ENCODE data around the gene PTPRC.

PTPRC gene

GRCh38 chr1:198678301-198678836, 39.5 kb downstream of the PTPRC start:
- DNase-seq, result no peak

GRCh38 chr1:198678901-198679329, 40.1 kb downstream of the PTPRC start:
- DNase-seq, result no peak

DNA sequence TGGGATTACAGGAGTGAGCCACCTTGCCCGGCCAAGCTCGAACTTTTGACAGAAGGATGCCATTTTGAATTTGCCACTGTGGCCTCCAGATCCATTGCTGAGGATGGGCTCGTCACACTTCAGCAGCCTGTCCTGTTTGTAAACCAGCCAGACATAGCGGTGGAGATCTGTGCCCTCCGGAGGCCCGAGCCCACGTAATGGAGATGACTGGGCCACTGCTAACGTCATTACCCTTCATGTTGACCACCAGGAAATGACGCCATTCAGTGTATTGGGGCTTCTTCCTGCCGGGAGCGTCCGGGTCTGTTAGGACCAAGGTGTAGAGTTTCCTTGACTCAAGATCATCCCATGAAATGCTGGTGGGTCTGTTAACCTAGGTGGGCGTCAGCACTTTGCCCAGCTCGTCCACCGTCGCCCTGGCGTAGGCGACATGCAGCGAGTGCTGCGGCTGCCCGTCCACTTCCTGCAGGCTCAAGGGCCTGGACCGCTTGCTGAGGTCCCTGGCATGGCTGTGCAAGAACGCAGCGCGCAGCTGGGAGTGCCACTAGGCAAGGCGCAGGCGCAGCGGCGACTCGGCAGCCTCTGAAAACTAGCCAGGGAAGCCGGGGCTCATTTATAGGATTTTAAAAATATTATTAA, 40.8 kb downstream of the PTPRC start:
- DNase-seq, result no peak

DNA sequence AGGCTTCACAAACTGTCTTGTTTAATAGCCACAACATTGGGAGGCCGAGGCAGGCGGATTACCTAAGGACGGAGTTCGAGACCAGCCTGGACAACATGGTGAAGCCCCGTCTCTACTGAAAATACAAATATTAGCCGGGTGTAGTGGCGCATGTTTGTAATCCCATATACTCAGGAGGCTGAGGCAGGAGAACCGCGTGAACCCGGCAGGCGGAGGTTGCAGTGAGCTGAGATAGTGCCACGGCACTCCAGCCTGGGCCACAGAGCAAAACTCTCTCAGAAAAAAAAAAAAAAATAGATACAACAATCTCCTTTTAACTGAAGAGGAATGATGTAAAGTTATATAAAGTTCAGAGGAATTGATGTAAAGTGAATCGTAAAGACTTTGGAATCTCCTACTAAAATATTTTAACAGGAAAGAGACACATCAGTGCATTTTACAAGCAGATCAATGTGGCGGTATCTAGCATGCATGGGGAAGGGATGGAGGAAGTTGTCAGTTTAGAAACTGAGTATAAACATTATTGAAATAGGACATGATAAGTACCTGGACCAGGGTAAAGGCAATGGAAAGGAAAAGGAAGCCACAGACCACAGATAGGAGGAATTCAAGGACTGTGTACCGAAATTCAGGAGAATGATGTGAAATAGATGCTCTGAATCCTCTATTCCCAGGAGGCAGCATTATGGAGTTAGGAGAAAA, 41.5 kb downstream of the PTPRC start:
- no peak for DNase-seq

DNA sequence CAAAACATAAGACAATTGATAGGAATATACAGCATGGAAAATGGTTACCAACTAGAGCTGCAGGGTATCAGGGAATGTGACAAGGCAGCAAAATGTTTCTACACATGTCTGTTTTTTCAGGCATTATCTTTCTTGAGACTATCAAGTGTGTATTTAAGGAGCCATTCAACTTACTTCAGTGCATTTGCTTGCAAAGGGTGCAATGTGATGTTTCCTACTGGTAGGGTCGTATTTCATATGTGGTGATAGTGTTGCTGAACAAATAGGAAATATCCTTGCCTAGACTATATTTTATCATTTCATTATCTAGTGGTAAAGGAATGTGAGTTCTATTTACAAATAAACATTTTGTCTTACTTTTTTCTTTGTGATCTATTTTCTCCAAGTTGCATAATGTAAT, 42.4 kb downstream of the PTPRC start:
- DNase-seq, result no peak

- no peak for DNase-seq
These were observed 43.3 kb downstream of the PTPRC start for GRCh38 chr1:198681831-198682759.

DNA sequence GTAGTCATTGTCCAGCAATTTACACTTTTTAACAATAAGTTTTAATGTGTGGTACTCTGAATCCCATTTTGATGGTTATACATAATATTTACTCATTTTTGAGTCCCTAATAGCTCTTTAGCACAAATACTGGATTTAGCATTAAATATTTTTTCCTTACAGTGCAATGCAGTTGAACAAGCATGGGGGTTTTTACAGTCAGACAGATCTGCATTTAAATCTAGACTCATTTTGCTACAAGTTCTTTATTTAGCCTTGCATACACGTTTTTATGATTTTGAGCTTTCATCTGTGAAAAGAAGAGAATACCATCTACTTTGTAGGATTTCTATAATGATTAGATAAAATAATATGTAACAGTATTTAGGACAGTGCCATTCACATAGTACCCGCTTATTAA, 44.0 kb downstream of the PTPRC start:
- no peak for DNase-seq

DNA sequence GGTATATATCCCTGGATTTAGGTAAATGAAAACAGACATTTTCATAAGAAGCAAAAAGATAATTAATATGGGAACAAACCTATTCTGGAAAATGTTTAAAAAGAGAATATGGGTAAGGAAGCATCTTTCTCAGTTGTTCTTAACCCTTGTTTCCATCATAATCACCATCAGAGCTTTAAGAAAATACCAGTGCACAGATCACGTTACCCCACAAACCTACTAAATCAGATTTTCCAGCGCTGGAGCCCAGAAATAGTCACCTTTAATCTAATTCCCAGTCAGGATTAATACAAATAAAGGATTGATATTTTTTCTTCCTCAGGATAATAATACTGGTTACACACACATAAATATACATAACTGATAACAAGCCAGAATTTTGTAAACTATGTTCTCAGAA, 44.6 kb downstream of the PTPRC start:
- DNase-seq, result no peak

DNA sequence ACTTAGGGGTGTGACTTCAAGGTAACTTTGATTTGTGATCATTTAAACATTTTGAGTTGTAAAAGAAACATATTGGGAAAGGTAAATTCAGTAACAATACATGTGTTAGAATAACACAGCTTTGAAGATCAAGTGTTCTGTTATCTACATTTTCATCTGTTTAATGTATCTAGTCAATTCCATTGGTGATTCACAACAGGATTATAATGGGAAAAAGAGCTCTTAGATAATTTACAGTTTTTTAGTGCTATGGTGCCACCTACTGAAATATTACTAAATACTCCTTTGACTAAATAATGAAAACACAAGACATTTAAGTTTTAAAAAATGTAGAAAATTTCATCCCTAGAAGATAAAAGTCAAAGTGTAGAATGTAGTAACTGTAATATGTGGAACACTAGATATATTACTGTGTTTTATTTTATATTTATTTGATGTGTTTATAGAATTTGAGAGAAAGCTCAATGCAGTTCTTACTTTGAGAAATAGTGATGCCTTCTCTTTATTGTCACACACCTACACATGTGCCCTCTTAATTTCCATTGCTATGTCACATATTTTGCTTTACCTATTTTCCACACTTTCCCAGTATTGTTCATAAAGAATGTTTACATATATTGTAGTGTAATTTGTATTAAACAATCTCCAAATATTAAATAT, 47.4 kb downstream of the PTPRC start:
- DNase-seq, result no peak

GRCh38 chr1:198687429-198687828, 48.6 kb downstream of the PTPRC start:
- DNase-seq, result no peak

GRCh38 chr1:198691063-198691462, 52.2 kb downstream of the PTPRC start:
- DNase-seq, result no peak

- DNase-seq, result no peak
These were observed 54.5 kb downstream of the PTPRC start for GRCh38 chr1:198693321-198693720.

GRCh38 chr1:198694542-198694941, 55.7 kb downstream of the PTPRC start:
- DNase-seq, result no peak

DNA sequence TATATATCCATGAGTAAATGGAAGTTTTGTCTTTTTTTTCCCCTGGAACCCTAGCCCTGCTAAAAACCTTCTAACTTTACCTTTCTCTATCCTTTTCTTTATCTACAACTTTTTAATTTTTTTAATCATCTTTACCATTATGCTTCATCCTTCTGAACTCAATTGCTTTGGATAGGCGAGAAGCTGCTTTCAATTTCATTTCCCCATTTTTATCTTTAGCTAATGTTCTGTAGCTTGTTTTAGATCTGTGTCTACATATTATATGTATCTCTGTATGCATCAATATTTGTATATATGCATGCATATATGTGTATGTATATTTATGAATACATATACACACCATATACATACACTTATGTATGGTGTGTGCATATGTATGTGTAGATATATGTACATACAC, 57.4 kb downstream of the PTPRC start:
- DNase-seq, result no peak

GRCh38 chr1:198699167-198700015, 60.6 kb downstream of the PTPRC start:
- no peak for DNase-seq

DNA sequence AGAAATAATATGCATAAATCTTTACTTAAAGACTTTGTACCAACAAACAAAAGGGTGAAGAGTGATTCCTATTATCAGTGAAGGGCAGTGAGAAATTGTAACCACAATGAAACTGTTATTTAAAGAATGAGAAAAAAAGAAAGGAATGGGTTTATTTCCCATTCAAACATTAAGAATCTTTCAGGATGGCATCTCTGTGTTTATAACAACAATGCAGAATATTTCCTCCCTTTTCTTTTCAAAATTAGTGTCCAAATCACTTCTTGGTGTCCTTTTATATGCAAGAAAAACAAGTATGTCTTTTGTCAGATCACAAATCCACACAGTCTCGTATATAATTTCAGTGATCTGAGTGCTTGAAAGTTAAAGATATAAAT, 61.2 kb downstream of the PTPRC start:
- DNase-seq, result no peak

GRCh38 chr1:198700396-198700795, 61.6 kb downstream of the PTPRC start:
- DNase-seq, result no peak

DNA sequence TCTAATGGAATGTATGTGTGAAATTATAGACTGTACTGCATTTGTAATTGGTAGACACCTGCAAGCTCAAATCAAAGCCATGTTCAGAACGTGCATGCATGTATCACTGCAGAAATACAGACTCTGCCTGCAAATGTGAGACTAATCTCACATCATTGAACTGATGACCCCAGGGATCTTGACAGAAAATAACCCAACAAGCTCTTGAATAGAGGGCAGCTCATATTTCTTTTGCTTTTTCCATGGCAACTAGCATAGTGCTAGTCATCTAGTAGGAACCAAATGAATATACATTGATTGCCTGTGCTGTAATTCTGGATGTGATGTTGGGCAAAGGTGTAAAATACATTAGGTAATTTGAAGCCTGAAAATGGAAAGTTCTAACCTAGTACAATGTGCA, 62.4 kb downstream of the PTPRC start:
- DNase-seq, result no peak

DNA sequence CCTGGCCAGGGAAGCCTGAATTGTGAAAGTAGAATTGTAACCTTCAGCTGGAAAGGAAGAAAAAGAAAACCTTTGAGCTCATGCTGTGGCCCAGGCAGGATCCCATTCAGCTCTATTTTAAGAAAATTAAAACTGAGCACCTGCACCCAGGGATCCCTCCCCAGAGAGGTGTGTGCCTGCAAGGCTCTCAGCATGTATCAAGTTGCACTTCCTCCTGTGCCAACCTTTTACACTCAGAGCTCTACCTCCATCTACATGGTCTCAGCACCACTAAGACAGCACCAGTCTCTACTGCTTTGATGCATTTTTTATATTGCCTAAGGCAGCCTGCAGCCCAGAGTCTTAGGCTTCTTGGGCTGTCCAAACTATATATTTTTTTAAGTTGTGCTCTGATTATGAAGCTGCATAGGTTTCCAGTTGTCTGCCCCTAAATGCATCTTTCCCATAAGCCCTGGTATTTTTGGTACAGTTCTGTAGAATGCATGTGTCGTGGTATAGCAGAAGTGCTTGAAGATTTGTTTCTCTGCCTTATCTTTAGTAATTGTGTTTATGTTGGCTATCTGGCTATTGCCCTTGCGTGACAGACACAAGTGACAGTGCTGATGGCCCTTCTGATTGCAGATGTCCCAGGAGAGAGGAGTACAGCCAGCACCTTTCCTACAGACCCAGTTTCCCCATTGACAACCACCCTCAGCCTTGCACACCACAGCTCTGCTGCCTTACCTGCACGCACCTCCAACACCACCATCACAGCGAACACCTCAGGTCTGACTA, 63.1 kb downstream of the PTPRC start:
- no peak for DNase-seq

- no peak for DNase-seq
These were observed 70.1 kb downstream of the PTPRC start for GRCh38 chr1:198708761-198709525.

Measured in NCI-H2029 treated with DMSO at 0.1 percent for 48 hours (cell line).